Measurements from ENCODE around the gene SKAP2. TPM values are rescaled to one million over a fixed set of nuclear protein-coding genes. Genes with fewer than 3 reads are reported as not detected.

The SKAP2 gene
- total and polyA plus RNA-seq, 8 donors: 4.6 to 127 (median 9.6) TPM

DNA sequence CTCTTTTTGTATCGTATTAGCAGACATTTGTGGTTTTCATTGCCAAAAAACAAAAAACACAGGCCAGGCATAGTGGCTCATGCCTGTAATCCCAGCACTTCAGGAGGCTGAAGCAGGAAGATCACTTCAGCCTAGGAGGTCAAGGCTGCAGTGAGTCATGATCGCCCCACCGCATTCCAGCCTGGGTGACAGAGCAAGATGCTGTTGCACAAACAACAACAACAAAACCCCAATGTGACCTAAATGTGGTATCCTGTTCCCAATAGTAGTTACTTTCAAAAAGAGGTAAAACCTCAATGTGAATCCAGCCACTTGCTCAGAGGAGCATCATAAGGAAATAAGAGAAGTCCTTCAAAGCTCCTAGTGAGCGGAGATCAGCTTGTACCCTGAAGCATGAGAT, 45.8 kb upstream of the SKAP2 start:
- WGBS, 5 donors: 80 to 91% (median 86%) methylated on average over 4 of the region's 4 CpGs
- DNase-seq: no peak

DNA sequence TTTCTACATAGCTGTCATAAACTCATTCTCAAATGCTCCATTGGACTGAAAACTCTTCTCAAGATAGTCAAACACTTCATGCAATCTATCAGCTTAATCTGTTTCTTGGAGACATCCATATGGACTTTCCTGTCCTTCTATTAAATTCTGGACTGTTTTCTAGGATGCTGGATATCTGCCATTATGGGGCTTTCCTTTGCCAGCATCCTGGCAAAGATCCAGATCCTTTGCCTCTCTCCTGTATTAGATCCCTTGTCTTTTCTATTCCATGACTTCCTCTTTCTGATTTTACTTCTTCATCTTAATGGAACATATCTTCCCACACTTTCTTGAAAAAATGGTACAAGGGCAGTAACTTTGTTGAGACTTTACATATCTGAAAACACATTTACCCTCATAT, 35.9 kb upstream of the SKAP2 start:
- H3K4me3 ChIP-seq: no peak overlapping the region
- no peak for TF ChIP-seq POLR2A (IDR thresholded peaks at IDR 0.05)
- no peak for TF ChIP-seq EP300 (IDR thresholded peaks at IDR 0.05)
- TF ChIP-seq POLR2AphosphoS5 (IDR thresholded peaks at IDR 0.05): no peak
- TF ChIP-seq, protein P1, sequence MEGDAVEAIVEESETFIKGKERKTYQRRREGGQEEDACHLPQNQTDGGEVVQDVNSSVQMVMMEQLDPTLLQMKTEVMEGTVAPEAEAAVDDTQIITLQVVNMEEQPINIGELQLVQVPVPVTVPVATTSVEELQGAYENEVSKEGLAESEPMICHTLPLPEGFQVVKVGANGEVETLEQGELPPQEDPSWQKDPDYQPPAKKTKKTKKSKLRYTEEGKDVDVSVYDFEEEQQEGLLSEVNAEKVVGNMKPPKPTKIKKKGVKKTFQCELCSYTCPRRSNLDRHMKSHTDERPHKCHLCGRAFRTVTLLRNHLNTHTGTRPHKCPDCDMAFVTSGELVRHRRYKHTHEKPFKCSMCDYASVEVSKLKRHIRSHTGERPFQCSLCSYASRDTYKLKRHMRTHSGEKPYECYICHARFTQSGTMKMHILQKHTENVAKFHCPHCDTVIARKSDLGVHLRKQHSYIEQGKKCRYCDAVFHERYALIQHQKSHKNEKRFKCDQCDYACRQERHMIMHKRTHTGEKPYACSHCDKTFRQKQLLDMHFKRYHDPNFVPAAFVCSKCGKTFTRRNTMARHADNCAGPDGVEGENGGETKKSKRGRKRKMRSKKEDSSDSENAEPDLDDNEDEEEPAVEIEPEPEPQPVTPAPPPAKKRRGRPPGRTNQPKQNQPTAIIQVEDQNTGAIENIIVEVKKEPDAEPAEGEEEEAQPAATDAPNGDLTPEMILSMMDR (IDR thresholded peaks at IDR 0.05): no peak
- no peaks in the 10 kb centered on the region for H3K4me1 ChIP-seq
- no peaks in the 10 kb centered on the region for H3K27me3 ChIP-seq
- H3K36me3 ChIP-seq: no peaks in the 10 kb centered on the region
- no peak overlapping the region for H3K27ac ChIP-seq
- H3K9me3 ChIP-seq: peaks cover 0 to 4% (median 0%) of the 10 kb centered on the region in 4 donors
- DNase-seq: no peak
- intact Hi-C loops (cut with DNase I; ENCODE audit: low total_unique reads): no loop called here

More for the DNA sequence above, 45.8 kb upstream of the SKAP2 start:
- Histone ChIP-seq H3K9me3 (no peaks in the 10 kb centered on the region), H3K27me3 (no peaks in the 10 kb centered on the region), H3K36me3 (no peaks in the 10 kb centered on the region), H3K27ac (no peak overlapping the region), H3K4me1 (no peaks in the 10 kb centered on the region), H3K4me3 (no peak overlapping the region)
- TF ChIP-seq POLR2A (IDR thresholded peaks at IDR 0.05): no peak
- TF ChIP-seq POLR2AphosphoS5 (IDR thresholded peaks at IDR 0.05): peak in 1 of 3 donors; percentile 57
- intact Hi-C loops (cut with DNase I; ENCODE audit: low total_unique reads): no loop called here

DNA sequence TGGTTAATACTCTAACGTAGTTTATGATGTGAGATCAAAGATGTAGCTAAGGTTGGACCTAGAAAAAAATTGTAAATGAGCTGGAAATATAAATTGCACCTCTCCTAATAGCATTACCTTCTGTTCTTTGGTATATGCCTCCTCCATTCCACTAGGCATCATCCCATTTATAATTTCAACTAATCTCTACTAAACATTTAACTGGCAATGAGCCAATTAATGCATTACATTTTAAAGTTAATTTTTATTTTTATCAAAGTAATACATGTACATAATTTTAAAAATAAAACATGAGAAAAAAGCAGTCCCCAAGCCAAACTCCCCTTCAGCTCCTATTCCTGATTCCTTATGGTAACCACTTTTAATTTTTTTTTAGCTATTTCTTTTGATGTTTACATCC, 35.1 kb upstream of the SKAP2 start:
- Histone ChIP-seq H3K4me1 (no peaks in the 10 kb centered on the region), H3K4me3 (no peak overlapping the region), H3K9me3 (peaks cover 0 to 4% (median 0%) of the 10 kb centered on the region in 4 donors), H3K27me3 (peaks cover 0 to 7% (median 0%) of the 10 kb centered on the region in 3 donors), H3K36me3 (no peaks in the 10 kb centered on the region), H3K27ac (no peak overlapping the region)
- DNase-seq: no peak
- intact Hi-C loops (cut with DNase I; ENCODE audit: low total_unique reads): no loop called here
- TF ChIP-seq, protein P1 (IDR thresholded peaks at IDR 0.05): no peak
- TF ChIP-seq POLR2AphosphoS5 (IDR thresholded peaks at IDR 0.05) (no peak), EP300 (IDR thresholded peaks at IDR 0.05) (no peak)
- WGBS, 5 donors: 50 to 75% (median 59%) methylated on average over 1 of the region's 1 CpG

DNA sequence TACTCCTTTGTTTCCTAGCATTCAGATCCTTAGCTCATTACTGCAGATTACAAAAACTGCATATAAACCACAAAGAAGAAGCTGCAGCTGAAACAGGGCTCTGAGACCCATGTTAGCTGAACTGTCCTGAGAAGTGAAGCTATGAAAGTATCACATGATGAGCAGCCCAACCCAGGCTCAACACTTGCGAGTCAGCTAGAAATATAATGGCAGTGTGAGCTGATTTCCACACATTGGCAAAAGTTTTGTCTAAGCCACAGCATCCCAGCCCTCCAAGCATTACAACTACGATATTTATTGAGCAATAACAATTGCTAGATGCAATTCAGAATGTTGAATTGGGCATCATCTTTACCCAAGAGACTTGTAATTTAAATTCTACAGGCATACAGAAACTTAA, 34.5 kb upstream of the SKAP2 start:
- Histone ChIP-seq H3K9me3 (peaks cover 0 to 4% (median 0%) of the 10 kb centered on the region in 4 donors), H3K36me3 (no peaks in the 10 kb centered on the region), H3K4me1 (no peaks in the 10 kb centered on the region), H3K27ac (no peak overlapping the region), H3K4me3 (no peak overlapping the region), H3K27me3 (peaks cover 0 to 7% (median 2%) of the 10 kb centered on the region in 3 donors)
- intact Hi-C loops (cut with DNase I; ENCODE audit: low total_unique reads): no loop called here
- DNase-seq: no peak
- TF ChIP-seq POLR2AphosphoS5 (IDR thresholded peaks at IDR 0.05): no peak
- TF ChIP-seq, protein P1 (IDR thresholded peaks at IDR 0.05): no peak
- no peak for TF ChIP-seq EP300 (IDR thresholded peaks at IDR 0.05)
- TF ChIP-seq POLR2A (IDR thresholded peaks at IDR 0.05): no peak
- 75 to 92% (median 86%) methylated on average over 2 of the region's 2 CpGs for WGBS, 5 donors

DNA sequence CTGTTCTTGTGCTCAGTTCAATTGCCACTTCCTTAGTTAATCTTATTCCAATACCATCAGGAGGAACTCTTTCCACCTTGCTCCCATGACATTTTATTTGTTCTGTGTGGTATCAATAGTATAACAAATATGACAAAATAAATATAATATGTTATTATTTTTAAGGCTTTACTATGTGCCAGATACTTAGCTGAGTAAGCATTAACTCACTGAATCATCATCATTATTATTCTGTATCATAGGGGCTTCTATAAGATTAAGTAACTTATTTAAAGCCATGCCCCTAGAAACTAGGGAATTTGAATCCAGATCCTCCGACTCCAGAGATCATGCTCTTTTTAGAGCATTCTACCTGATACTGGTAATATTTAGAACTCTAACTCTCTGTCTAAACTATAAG, 33.5 kb upstream of the SKAP2 start:
- no peaks in the 10 kb centered on the region for H3K4me1 ChIP-seq
- 94 to 100% (median 95%) methylated on average over 1 of the region's 1 CpG for WGBS, 5 donors
- H3K27me3 ChIP-seq: peaks cover 0 to 7% (median 2%) of the 10 kb centered on the region in 3 donors
- no peaks in the 10 kb centered on the region for H3K9me3 ChIP-seq
- H3K36me3 ChIP-seq: no peaks in the 10 kb centered on the region
- H3K27ac ChIP-seq: no peak overlapping the region
- H3K4me3 ChIP-seq: no peak overlapping the region
- intact Hi-C loops (cut with DNase I; ENCODE audit: low total_unique reads): no loop called here
- TF ChIP-seq EP300 (IDR thresholded peaks at IDR 0.05) (no peak), POLR2A (IDR thresholded peaks at IDR 0.05) (no peak)
- DNase-seq: no peak
